ENCODE results near the gene PPFIA4. TPM values are rescaled to one million over a fixed set of nuclear protein-coding genes. Genes with fewer than 3 reads are reported as not detected.

PPFIA4 gene
- total RNA-seq, 1 experiment from 2014 or later: 10.8 TPM

DNA sequence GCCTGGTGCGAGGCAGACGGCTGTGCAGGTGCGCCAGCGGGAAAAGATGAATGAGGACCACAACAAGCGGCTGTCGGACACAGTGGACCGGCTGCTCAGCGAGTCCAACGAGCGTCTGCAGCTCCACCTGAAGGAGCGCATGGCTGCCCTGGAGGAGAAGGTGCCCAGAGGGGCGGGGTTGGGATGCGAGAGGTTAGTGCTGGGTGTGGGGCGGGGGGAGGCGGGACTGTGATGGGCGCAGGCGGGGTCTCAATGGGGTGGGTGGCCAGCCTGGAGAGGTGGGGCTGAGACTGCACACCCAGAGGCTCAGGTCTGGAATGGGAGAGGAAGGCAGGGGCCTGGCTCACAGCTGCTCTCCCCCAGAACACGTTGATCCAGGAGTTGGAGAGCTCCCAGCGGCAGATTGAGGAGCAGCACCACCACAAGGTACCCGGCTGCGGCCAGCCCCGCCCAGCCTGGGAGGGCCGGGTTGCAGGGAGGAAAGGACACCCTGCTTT lies 22.3 kb downstream of the PPFIA4 start:
- DNase-seq (ENCODE audit: low read depth, low spot score) (no peak), ATAC-seq (peak; percentile 41; the same call in 1 of the 2 replicates)
- no peaks in the 10 kb centered on the region for H3K9me3 ChIP-seq (ENCODE audit: control insufficient read depth in 1 of 2, insufficient read depth in 1 of 2, low read depth in 1 of 2, low read length in 2 of 2)
- TF ChIP-seq ELF1 (IDR thresholded peaks at IDR 0.05; ENCODE audit: borderline replicate concordance, low read depth) (no peak), TCF7L2 (IDR thresholded peaks at IDR 0.05; ENCODE audit: borderline replicate concordance, extremely low read depth, insufficient read depth, insufficient read length) (no peak), ZNF274 (IDR thresholded peaks at IDR 0.05; ENCODE audit: low read depth, low read length) (no peak), CEBPB (IDR thresholded peaks at IDR 0.05; ENCODE audit: low read depth) (no peak), RAD21 (IDR thresholded peaks at IDR 0.05; ENCODE audit: low read depth) (no peak), JUND (IDR thresholded peaks at IDR 0.05) (no peak)
- TF ChIP-seq, protein P1, sequence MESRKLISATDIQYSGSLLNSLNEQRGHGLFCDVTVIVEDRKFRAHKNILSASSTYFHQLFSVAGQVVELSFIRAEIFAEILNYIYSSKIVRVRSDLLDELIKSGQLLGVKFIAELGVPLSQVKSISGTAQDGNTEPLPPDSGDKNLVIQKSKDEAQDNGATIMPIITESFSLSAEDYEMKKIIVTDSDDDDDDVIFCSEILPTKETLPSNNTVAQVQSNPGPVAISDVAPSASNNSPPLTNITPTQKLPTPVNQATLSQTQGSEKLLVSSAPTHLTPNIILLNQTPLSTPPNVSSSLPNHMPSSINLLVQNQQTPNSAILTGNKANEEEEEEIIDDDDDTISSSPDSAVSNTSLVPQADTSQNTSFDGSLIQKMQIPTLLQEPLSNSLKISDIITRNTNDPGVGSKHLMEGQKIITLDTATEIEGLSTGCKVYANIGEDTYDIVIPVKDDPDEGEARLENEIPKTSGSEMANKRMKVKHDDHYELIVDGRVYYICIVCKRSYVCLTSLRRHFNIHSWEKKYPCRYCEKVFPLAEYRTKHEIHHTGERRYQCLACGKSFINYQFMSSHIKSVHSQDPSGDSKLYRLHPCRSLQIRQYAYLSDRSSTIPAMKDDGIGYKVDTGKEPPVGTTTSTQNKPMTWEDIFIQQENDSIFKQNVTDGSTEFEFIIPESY (IDR thresholded peaks at IDR 0.05; ENCODE audit: extremely low read depth, insufficient replicate concordance, low read length): no peak
- TF ChIP-seq, protein P2, sequence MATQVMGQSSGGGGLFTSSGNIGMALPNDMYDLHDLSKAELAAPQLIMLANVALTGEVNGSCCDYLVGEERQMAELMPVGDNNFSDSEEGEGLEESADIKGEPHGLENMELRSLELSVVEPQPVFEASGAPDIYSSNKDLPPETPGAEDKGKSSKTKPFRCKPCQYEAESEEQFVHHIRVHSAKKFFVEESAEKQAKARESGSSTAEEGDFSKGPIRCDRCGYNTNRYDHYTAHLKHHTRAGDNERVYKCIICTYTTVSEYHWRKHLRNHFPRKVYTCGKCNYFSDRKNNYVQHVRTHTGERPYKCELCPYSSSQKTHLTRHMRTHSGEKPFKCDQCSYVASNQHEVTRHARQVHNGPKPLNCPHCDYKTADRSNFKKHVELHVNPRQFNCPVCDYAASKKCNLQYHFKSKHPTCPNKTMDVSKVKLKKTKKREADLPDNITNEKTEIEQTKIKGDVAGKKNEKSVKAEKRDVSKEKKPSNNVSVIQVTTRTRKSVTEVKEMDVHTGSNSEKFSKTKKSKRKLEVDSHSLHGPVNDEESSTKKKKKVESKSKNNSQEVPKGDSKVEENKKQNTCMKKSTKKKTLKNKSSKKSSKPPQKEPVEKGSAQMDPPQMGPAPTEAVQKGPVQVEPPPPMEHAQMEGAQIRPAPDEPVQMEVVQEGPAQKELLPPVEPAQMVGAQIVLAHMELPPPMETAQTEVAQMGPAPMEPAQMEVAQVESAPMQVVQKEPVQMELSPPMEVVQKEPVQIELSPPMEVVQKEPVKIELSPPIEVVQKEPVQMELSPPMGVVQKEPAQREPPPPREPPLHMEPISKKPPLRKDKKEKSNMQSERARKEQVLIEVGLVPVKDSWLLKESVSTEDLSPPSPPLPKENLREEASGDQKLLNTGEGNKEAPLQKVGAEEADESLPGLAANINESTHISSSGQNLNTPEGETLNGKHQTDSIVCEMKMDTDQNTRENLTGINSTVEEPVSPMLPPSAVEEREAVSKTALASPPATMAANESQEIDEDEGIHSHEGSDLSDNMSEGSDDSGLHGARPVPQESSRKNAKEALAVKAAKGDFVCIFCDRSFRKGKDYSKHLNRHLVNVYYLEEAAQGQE (IDR thresholded peaks at IDR 0.05; ENCODE audit: low read depth): no peak
- TF ChIP-seq, protein P3, sequence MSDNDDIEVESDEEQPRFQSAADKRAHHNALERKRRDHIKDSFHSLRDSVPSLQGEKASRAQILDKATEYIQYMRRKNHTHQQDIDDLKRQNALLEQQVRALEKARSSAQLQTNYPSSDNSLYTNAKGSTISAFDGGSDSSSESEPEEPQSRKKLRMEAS (IDR thresholded peaks at IDR 0.05): no peak
- H3K4me2 ChIP-seq (ENCODE audit: low read length): no peak overlapping the region
- 0 out of 4 replicates have a peak, but pooled peaks cover 0 to 3% of the 10 kb centered on the region in 2 experiments for H3K36me3 ChIP-seq (ENCODE audit: control insufficient read depth in 1 of 2, insufficient read depth in 2 of 2, low read length in 2 of 2)
- no peaks in the 10 kb centered on the region for H4K20me1 ChIP-seq (ENCODE audit: insufficient read depth)
- CTCF ChIA-PET: interaction anchor here (1.3 to 1.4 kb wide), 2 partner anchors 9 to 220 kb away, joined by 4 to 8 read pairs; no protein-coding TSS in a partner anchor
- intact Hi-C loops (cut with micrococcal nuclease): no loop called here
- no peak overlapping the region for H3K9ac ChIP-seq (ENCODE audit: low read length)
- no peaks in the 10 kb centered on the region for H3K79me2 ChIP-seq (ENCODE audit: insufficient read depth, low read length)
- RAD21 ChIA-PET (ENCODE audit: low non-redundant PET in 1 of 2, low total read pairs in 2 of 2, uncharacterized antibody in 2 of 2, unreplicated experiment in 2 of 2): interaction anchor here in 1 of 2 experiments (0.6 kb wide), 1 partner anchor 16 kb away, joined by 3 read pairs; no protein-coding TSS in a partner anchor
- POLR2A ChIA-PET: no interaction called here
- H3K27ac ChIP-seq (ENCODE audit: low read depth, low read length): no peak overlapping the region
- H2AFZ ChIP-seq (ENCODE audit: low read depth, low read length, poor library complexity, severe bottlenecking): no peak overlapping the region
- peaks cover 8 to 20% of the 10 kb centered on the region in 2 experiments for H3K4me1 ChIP-seq (ENCODE audit: control insufficient read depth in 1 of 2, insufficient read depth in 2 of 2, low read length in 2 of 2)
- H3K9me2 ChIP-seq (ENCODE audit: insufficient read depth): no peaks in the 10 kb centered on the region
- BruUV-seq (replicated peaks): no TSS peak
- H3K27me3 ChIP-seq (ENCODE audit: insufficient read depth, low read length): no peaks in the 10 kb centered on the region
- H3K4me3 ChIP-seq (replicated peaks in 1 of 2; ENCODE audit: low read depth in 1 of 2, low read length in 2 of 2): no peak overlapping the region

All from HCT116 (cell line).